Measurements from ENCODE around the gene TPM1.

Gene TPM1

DNA sequence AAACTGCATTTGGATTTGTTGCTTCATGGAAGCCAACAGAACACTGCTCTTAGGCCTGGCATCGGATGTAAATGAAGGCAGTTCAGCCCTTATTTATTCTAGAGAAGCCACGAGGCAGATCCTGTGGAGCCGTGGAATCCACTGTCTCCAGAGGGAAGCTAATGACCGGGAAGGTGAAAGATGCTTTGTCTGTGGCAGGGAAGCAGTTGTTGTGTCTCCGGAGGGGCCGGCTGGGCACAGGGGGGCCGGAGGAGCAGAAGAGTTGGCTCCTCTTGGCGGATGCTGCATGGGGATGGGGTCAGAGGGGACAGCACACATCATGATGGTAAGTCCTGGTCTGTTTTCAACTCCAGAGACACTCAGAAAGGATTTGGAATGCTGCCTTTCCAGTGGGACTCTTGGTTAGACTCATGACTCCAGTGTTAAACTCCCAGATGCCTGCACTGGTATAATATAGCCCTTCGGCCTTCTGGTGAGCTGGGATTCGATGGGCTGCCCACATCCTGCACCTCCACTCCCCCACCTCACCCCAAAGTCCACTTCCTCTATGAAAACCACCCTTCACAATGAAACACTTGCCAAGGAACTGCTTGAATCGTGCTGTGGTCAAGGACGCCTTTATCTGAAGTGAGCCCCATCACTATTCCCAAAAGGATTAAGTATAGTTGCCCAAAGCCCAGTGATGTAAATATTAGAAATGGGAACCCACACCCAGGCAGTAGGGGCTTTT, 33.6 kb downstream of the TPM1 start:
- Histone ChIP-seq H3K4me2 (ENCODE audit: low read depth, low read length, poor library complexity, severe bottlenecking) (no peak overlapping the region), H3K9me3 (ENCODE audit: insufficient read depth, low read length) (no peaks in the 10 kb centered on the region), H3K27me3 (ENCODE audit: low read length) (no peaks in the 10 kb centered on the region), H3K9ac (ENCODE audit: low read length) (no peak overlapping the region), H3K79me2 (ENCODE audit: insufficient read depth, low read length) (no peaks in the 10 kb centered on the region), H3K27ac (ENCODE audit: low read depth, low read length) (no peak overlapping the region), H2AFZ (ENCODE audit: low read depth, low read length, severe bottlenecking) (no peak overlapping the region), H3K36me3 (ENCODE audit: low read length) (no peaks in the 10 kb centered on the region), H3K4me3 (ENCODE audit: insufficient read depth, low read length, poor library complexity, severe bottlenecking) (no peak overlapping the region), H4K20me1 (ENCODE audit: low read depth, low read length) (no peaks in the 10 kb centered on the region), H3F3A (ENCODE audit: insufficient read depth) (no peaks in the 10 kb centered on the region), H3K9me2 (replicated peaks; ENCODE audit: insufficient read depth, low read length) (no peaks in the 10 kb centered on the region)
- TF ChIP-seq, protein P1, sequence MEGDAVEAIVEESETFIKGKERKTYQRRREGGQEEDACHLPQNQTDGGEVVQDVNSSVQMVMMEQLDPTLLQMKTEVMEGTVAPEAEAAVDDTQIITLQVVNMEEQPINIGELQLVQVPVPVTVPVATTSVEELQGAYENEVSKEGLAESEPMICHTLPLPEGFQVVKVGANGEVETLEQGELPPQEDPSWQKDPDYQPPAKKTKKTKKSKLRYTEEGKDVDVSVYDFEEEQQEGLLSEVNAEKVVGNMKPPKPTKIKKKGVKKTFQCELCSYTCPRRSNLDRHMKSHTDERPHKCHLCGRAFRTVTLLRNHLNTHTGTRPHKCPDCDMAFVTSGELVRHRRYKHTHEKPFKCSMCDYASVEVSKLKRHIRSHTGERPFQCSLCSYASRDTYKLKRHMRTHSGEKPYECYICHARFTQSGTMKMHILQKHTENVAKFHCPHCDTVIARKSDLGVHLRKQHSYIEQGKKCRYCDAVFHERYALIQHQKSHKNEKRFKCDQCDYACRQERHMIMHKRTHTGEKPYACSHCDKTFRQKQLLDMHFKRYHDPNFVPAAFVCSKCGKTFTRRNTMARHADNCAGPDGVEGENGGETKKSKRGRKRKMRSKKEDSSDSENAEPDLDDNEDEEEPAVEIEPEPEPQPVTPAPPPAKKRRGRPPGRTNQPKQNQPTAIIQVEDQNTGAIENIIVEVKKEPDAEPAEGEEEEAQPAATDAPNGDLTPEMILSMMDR (IDR thresholded peaks at IDR 0.05; ENCODE audit: insufficient read depth, low read length, poor library complexity, severe bottlenecking): no peak
- no peak for TF ChIP-seq EZH2phosphoT487 (conservative IDR thresholded peaks at IDR 0.05; ENCODE audit: low read length)

DNA sequence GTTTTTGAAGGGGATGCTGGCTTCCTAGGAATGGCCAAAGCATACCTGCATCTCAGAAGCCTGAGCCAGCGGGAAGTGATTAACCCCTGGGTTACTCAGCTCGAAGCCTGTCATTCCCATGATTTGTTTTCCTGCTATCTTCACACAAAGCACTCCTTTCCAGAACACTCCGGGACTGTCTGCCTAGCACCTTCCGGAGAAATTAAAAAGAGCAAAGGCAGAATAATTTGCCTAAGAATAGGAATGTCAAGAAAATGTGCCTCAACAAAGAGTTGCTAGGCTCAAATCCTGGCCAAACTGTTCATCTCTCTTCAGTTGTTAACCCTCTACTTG, 34.1 kb downstream of the TPM1 start:
- H3K4me3 ChIP-seq (ENCODE audit: insufficient read depth, low read length, poor library complexity, severe bottlenecking): no peak overlapping the region
- no peak overlapping the region for H2AFZ ChIP-seq (ENCODE audit: low read depth, low read length, severe bottlenecking)
- H3K36me3 ChIP-seq (ENCODE audit: low read length): no peaks in the 10 kb centered on the region
- no peaks in the 10 kb centered on the region for H3K9me2 ChIP-seq (replicated peaks; ENCODE audit: insufficient read depth, low read length)
- no peaks in the 10 kb centered on the region for H3K79me2 ChIP-seq (ENCODE audit: insufficient read depth, low read length)
- no peaks in the 10 kb centered on the region for H4K20me1 ChIP-seq (ENCODE audit: low read depth, low read length)
- H3K9me3 ChIP-seq (ENCODE audit: insufficient read depth, low read length): no peaks in the 10 kb centered on the region
- H3F3A ChIP-seq (ENCODE audit: insufficient read depth): no peaks in the 10 kb centered on the region
- H3K9ac ChIP-seq (ENCODE audit: low read length): no peak overlapping the region
- TF ChIP-seq EZH2phosphoT487 (conservative IDR thresholded peaks at IDR 0.05; ENCODE audit: low read length): no peak
- TF ChIP-seq, protein P1 (IDR thresholded peaks at IDR 0.05; ENCODE audit: insufficient read depth, low read length, poor library complexity, severe bottlenecking): no peak
- H3K27me3 ChIP-seq (ENCODE audit: low read length): no peaks in the 10 kb centered on the region
- no peak overlapping the region for H3K4me2 ChIP-seq (ENCODE audit: low read depth, low read length, poor library complexity, severe bottlenecking)
- H3K27ac ChIP-seq (ENCODE audit: low read depth, low read length): no peak overlapping the region

DNA sequence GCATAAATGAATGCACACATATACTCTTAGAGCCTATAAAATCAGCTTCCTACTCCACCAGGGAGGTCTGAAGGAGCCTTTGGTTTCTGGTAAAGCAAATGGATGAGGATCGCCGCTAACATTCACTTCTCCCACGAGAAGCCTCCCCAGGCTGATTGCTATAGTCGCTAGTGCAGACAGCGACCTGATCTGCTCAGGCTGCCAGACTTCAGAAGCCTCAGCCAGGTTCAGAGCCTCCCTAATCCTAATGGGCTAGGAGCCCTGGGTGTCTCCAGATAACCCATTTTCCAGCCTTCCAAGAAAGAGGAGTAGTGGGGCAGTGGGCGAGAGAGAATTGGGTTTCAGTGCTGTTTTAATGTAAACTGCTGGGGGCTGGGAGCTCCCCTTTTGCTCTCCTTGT, 35.4 kb downstream of the TPM1 start:
- Histone ChIP-seq H3K27me3 (ENCODE audit: low read length) (no peaks in the 10 kb centered on the region), H3K79me2 (ENCODE audit: insufficient read depth, low read length) (no peaks in the 10 kb centered on the region), H3K9ac (ENCODE audit: low read length) (no peak overlapping the region), H4K20me1 (ENCODE audit: low read depth, low read length) (no peaks in the 10 kb centered on the region), H3K27ac (ENCODE audit: low read depth, low read length) (no peak overlapping the region), H3K9me3 (ENCODE audit: insufficient read depth, low read length) (no peaks in the 10 kb centered on the region), H3F3A (ENCODE audit: insufficient read depth) (no peaks in the 10 kb centered on the region), H3K9me2 (replicated peaks; ENCODE audit: insufficient read depth, low read length) (no peaks in the 10 kb centered on the region), H3K4me3 (ENCODE audit: insufficient read depth, low read length, poor library complexity, severe bottlenecking) (no peak overlapping the region), H3K4me2 (ENCODE audit: low read depth, low read length, poor library complexity, severe bottlenecking) (no peak overlapping the region), H3K36me3 (ENCODE audit: low read length) (no peaks in the 10 kb centered on the region), H2AFZ (ENCODE audit: low read depth, low read length, severe bottlenecking) (no peak overlapping the region)
- TF ChIP-seq, protein P1 (IDR thresholded peaks at IDR 0.05; ENCODE audit: insufficient read depth, low read length, poor library complexity, severe bottlenecking): no peak
- no peak for TF ChIP-seq EZH2phosphoT487 (conservative IDR thresholded peaks at IDR 0.05; ENCODE audit: low read length)

Measured in SU-DHL-6 (cell line).